Suprapubic skin (tissue), 4 donors: ENCODE data around the gene ANKMY1.

Source experiments
- CTCF ChIP-seq, 2 donors: fragments of 200-600 bp in 1 of 2; fragments of 450-650 bp in 1 of 2; sonication (generic) in 1 of 2; IDR thresholded peaks; one replicate each; pipeline ENCODE4 v1.5.1; 2016 to 2019; ENCODE audit warnings: antibody characterized with exemption in 2 of 2, mild to moderate bottlenecking in 1 of 2, moderate library complexity in 1 of 2
- EP300 ChIP-seq: sonication (generic); formaldehyde crosslinking; IDR thresholded peaks from one replicate; pipeline ENCODE4 v1.6.1; 2017; ENCODE audit warnings: antibody characterized with exemption
- POLR2A ChIP-seq, 2 donors: fragments of 450-650 bp; IDR thresholded peaks; one replicate each; pipeline ENCODE4 v1.6.1; 2017; ENCODE audit warnings: antibody characterized with exemption in 2 of 2, mild to moderate bottlenecking in 2 of 2, moderate library complexity in 2 of 2
- POLR2AphosphoS5 ChIP-seq, 3 donors: sonication (generic); formaldehyde crosslinking; IDR thresholded peaks; one replicate each; pipeline ENCODE4 v1.6.1; 2017; ENCODE audit warnings: antibody characterized with exemption in 3 of 3

- TF ChIP-seq CTCF (IDR thresholded peaks at IDR 0.05) (no peak), POLR2AphosphoS5 (IDR thresholded peaks at IDR 0.05) (no peak), EP300 (no peak), POLR2A (IDR thresholded peaks at IDR 0.05) (no peak)
These were observed 1.5 kb upstream of the ANKMY1 start for GRCh38 chr2:240559286-240559685.
